Osteocyte (in vitro differentiated cells): Measurements from ENCODE around the gene POLR2C. TPM values are rescaled to one million over a fixed set of nuclear protein-coding genes. Genes with fewer than 3 reads are reported as not detected.
A peak's percentile ranks its signal among the peaks of the same experiment; 100 is the strongest.

ENCODE experiments used
- DNase-seq: peaks from one replicate; pipeline ENCODE4 v3.0.0; 2021; ENCODE audit warnings: mixed read lengths; ENCODE audit not compliant: unreplicated experiment; ENCODE audit errors: extremely low spot score
- H3K27ac Mint-ChIP-seq: one replicate; pipeline ENCODE4 v1.8.0; 2021; ENCODE audit warnings: mild to moderate bottlenecking, mixed read lengths; ENCODE audit not compliant: unreplicated experiment
- H3K27me3 Mint-ChIP-seq: one replicate; pipeline ENCODE4 v1.8.0; 2021; ENCODE audit warnings: mixed read lengths; ENCODE audit not compliant: unreplicated experiment
- H3K36me3 Mint-ChIP-seq: one replicate; pipeline ENCODE4 v1.8.0; 2021; ENCODE audit warnings: mixed read lengths; ENCODE audit not compliant: unreplicated experiment
- H3K4me1 Mint-ChIP-seq: one replicate; pipeline ENCODE4 v1.8.0; 2021; ENCODE audit warnings: mixed read lengths; ENCODE audit not compliant: unreplicated experiment
- H3K4me3 Mint-ChIP-seq: one replicate; pipeline ENCODE4 v1.8.0; 2021; ENCODE audit warnings: mild to moderate bottlenecking, moderate library complexity, mixed read lengths; ENCODE audit not compliant: unreplicated experiment
- H3K9me3 Mint-ChIP-seq: one replicate; pipeline ENCODE4 v1.8.0; 2021; ENCODE audit warnings: mixed read lengths; ENCODE audit not compliant: unreplicated experiment
- CTCF ChIP-seq: fragments of 200-600 bp; sonication (generic); IDR thresholded peaks from 2 replicates; pipeline ENCODE4 v1.5.0; 2021; ENCODE audit warnings: antibody characterized with exemption, mild to moderate bottlenecking, moderate library complexity
- total RNA-seq: library from RNA; stranded (reverse); gene quantifications from 2 replicates; pipeline ENCODE4 v1.2.1, GENCODE V29; 2021

Gene POLR2C
- total RNA-seq, 1 donor from 2014 or later = 46.8 TPM

- no peak for TF ChIP-seq CTCF
- Mint-ChIP-seq H3K9me3 (no peaks in the 10 kb centered on the region), H3K4me3 (no peak overlapping the region), H3K36me3 (peaks cover 9% of the 10 kb centered on the region), H3K27ac (no peak overlapping the region), H3K27me3 (no peaks in the 10 kb centered on the region), H3K4me1 (peaks cover 29% of the 10 kb centered on the region)
- DNase-seq = no peak
These were observed 12.5 kb downstream of the POLR2C start for GRCh38 chr16:57474671-57475661.

DNA sequence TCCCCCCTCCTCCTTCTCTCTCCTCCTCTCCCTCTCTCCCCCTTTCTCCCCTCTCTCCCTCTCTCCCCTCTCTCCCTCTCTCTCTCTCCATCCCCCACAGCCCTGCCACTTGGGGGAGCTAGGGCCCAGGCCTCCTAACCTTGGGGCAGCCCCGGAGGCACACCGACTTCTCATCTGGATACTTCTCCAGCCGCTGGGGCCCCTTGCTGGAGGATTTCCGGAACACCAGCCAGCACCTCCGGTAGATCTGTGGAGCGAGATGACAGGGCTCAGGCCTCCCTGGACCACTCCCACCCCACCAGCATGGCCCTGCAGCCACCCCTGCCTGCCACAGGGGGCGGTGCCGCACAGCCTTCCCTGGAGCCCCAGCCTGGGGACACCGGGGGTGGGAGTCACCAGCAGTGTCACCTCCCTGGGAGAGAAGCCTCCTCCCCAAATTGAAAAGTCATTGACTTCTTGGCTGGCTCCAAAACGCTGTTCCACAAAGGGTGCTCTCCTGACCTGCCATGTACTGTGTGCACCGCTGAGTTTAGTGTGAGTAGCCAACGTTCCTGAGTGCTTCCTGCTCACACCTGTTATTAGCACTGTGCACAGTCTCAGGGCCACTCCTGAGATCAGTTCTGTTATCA lies 13.3 kb downstream of the POLR2C start:
- Mint-ChIP-seq H3K9me3 (no peaks in the 10 kb centered on the region), H3K4me3 (no peak overlapping the region), H3K27ac (no peak overlapping the region), H3K4me1 (peaks cover 35% of the 10 kb centered on the region), H3K36me3 (peaks cover 6% of the 10 kb centered on the region), H3K27me3 (no peaks in the 10 kb centered on the region)
- DNase-seq = no peak
- TF ChIP-seq CTCF = peak; percentile 62

GRCh38 chr16:57476546-57477410 lies 14.3 kb downstream of the POLR2C start:
- H3K4me3 Mint-ChIP-seq = no peak overlapping the region
- no peak overlapping the region for H3K27ac Mint-ChIP-seq
- peaks cover 32% of the 10 kb centered on the region for H3K4me1 Mint-ChIP-seq
- H3K27me3 Mint-ChIP-seq = no peaks in the 10 kb centered on the region
- TF ChIP-seq CTCF = no peak
- H3K9me3 Mint-ChIP-seq = no peaks in the 10 kb centered on the region
- DNase-seq = no peak
- H3K36me3 Mint-ChIP-seq = peaks cover 4% of the 10 kb centered on the region

- H3K4me3 Mint-ChIP-seq = no peak overlapping the region
- no peak overlapping the region for H3K27ac Mint-ChIP-seq
- no peak for TF ChIP-seq CTCF
- peaks cover 27% of the 10 kb centered on the region for H3K4me1 Mint-ChIP-seq
- no peaks in the 10 kb centered on the region for H3K36me3 Mint-ChIP-seq
- no peaks in the 10 kb centered on the region for H3K27me3 Mint-ChIP-seq
- no peak for DNase-seq
- H3K9me3 Mint-ChIP-seq = no peaks in the 10 kb centered on the region
These were observed 15.2 kb downstream of the POLR2C start for GRCh38 chr16:57477531-57478202.
